HG03108 (cell line): Measurements from ENCODE around the gene CD164L2.
A peak's percentile ranks its signal among the peaks of the same experiment; 100 is the strongest.
"Not testable (repeated sequence)": the region's sequence is repeated elsewhere in the genome, so short reads cannot be mapped to it uniquely, and the experiment has no call there.

Experiments used
- ATAC-seq: cut with Tn5 transposase; IDR thresholded peaks from one replicate; pipeline ENCODE4 v1.9.1; 2021; ENCODE audit warnings: moderate library complexity; ENCODE audit not compliant: unreplicated experiment

Gene CD164L2

GRCh38 chr1:27383039-27383605, at the start of gene CD164L2:
Gene CD164L2 (minus strand): TSS chr1:27383333. CDS start chr1:27383239, 94 bp downstream.
- ATAC-seq, result no peak

DNA sequence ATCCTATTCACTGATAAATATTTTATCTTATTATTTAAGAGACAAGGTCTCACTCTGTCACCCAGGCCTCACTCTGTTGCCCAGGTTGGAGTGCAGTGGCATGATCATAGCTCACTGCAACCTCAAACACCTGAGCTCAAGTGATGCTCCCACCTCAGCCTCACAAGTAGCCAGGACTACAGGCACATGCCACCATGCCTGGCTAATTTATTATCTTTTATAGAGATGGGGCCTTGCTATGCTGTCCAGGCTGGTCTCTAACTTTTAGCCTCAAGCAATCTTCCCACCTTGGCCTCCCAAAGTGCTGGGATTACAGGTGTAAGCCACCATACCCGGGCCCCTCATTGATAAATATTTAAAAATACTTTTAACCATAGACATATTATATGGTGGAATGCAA, 49.6 kb upstream of the CD164L2 start:
- ATAC-seq, result not testable (repeated sequence)

DNA sequence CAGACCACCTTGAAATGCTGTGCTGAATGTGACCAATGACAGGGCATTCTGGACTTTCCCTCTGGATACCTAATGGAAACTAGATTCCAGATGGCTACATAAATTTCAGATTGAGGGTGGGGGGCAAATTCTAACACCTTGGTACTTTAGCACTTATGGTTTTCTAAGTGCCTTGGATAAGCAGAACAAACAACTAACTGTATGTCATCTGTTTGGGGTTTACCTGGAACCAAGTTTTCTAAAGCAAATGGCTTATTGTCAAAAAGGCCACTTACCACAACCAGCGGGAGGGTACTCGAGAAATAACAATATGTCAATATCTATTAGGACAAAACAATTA, 48.4 kb upstream of the CD164L2 start:
- no peak for ATAC-seq

- no peak for ATAC-seq
Measured at GRCh38 chr1:27430903-27431600, 47.9 kb upstream of the CD164L2 start.

GRCh38 chr1:27429029-27429425, 45.9 kb upstream of the CD164L2 start:
- no peak for ATAC-seq

DNA sequence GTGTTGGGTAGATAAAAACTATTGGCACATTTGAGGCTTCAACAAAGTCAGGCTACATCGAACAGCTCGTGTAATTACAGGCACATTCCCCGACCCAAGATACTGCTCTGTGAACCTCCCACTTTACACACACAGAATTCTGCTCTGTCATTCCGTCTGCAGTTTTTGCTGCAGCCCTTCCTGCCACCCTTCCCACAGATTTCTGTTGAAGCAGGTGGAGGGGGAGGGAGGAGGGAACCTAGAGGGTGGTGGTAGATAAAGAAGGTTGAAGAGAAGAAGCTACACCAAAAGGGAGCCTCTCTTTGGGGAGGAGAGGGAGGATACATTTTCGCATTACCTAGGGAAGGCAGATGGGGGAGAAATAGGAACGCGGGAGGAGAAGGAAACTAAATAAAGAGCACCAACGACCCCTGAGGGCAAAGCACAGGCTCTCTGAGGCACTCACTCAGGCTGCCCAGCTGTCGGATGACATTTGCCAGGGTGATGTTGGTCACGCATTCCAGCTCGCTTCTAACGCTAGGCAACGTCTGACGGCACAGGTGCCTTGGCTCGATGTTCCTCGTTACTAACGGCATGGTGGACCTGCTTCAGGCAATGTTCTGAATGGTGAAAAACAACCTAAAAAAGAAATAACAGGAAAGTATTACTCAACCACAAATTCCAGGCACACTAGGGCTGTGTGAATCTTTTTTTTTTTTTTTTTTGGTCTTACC, 45.3 kb upstream of the CD164L2 start:
- ATAC-seq, result no peak

GRCh38 chr1:27427816-27428315, 44.7 kb upstream of the CD164L2 start:
- ATAC-seq, result no peak

DNA sequence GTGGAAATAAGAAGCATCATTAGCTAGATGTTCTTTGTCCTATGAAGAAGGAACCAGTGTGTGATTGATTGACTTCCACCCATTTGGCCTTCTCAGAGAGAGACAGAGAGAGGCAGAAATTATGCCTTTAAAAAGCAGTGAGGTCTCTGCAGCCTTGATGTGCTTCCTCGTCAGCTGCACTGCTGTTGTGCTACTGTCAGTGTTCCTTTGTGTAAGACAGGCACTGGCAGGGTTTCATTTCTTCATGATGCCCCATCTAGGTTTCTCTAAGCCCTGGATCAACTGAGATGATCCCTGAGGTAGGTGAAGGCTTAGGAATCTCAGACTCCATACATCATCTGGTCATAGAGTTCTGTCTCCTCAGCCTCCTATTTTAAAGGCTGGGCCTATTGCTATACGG, 44.2 kb upstream of the CD164L2 start:
- ATAC-seq, result no peak

- ATAC-seq, result no peak
Measured at GRCh38 chr1:27423709-27424108, 40.6 kb upstream of the CD164L2 start.

DNA sequence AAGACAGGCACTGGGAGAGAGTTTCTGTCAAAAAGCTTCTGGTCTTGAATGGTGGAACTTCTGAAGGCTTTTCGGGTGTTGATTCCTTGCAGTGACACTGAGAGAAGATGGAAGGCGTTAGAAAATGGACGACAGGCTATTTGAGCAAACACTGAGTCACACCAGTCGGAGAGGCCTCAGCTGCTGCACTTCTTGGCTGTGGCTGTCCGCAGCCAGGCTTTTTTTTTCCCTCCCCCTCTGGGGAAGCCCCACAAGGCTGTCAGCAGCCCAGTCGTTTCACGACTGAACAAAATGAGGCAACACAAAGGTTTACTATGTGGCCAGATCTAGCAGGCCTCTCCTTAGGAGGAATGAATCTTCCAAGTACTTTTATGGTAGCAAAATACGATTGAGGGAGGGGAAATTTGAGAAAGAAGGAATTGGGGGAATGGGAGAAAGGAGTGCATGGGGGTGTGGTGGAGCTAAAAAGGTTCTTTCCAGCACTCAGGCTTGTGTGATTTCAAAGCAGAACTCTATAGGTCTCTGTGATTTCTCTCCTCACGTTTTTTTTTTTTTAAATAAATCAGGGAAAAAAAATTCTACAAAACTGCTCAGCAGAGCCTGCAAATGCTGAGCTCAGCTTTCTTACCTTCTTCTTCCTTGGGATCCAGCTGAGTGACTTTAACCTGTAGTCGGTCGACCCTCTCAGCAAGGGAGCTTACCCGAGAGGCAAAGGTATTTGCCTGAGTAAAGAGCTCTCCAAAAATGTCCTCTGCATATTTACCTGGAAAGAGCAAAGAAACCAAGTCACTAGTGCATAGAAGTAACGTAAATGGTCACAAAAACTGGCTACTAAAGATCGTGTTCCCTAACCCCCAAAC, 35.4 kb upstream of the CD164L2 start:
- ATAC-seq, result peak; percentile 58

DNA sequence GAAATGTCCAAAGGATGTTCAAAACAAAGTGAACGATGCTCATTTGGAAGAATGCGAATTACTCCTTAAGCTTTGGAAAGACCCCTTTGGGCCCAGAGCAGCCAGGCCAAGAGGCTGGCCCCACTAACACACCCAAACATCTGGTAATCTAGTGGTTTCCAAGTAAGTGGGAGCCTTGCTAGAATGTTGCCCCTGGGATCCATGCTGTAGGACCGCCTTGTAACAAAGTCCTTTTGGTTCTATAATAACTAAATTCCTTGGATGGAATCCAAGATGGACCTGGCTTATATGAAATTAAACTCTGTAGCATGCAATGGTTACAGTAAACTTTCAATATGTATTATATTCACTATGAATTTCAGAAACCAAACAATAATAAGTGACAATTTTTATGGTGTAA, 34.6 kb upstream of the CD164L2 start:
- no peak for ATAC-seq

- ATAC-seq, result no peak
Measured at GRCh38 chr1:27416387-27417111, 33.4 kb upstream of the CD164L2 start.

DNA sequence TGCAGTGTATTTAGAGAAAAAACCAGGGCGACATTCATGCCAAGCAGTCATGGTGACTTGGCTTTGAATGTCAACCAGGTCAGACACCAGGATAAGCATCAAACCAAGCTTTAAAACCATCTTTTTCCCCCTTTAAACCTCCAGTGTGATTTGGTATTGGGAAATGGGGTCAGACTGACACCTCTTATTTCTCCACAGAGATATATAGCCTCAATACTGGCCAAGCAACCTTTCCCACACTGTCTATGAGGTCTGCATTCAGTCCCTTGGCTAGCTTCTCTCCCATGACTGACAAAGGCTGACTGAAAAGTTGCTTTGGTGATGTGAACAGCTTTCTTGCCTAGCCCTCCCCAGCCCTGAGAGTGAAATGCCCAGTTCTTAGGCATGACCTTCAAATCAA, 31.0 kb upstream of the CD164L2 start:
- no peak for ATAC-seq

- ATAC-seq, result no peak
Measured at GRCh38 chr1:27413004-27413403, 29.9 kb upstream of the CD164L2 start.

- no peak for ATAC-seq
Measured at GRCh38 chr1:27412502-27412901, 29.4 kb upstream of the CD164L2 start.

DNA sequence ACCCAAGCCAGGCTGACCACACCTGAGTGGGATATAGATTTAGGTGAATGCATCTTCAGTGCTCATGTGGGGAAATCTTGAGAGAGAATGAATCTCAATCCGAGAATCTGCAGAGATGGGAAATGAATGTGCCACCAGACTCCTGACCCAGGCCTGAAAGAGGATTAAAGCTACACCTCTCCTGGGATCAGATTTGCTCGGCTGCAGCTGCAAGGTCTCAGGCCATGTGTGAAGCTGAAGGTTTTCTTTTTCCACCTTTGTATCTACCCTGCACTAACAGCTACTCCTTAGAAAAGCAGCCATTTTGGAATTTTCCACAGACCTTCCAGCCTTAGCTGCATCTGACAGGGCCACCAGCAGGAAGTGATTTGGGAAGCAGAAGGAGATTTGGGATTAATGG, 27.6 kb upstream of the CD164L2 start:
- ATAC-seq, result no peak

- ATAC-seq, result no peak
Measured at GRCh38 chr1:27409669-27410068, 26.5 kb upstream of the CD164L2 start.

- no peak for ATAC-seq
Measured at GRCh38 chr1:27408151-27408550, 25.0 kb upstream of the CD164L2 start.

DNA sequence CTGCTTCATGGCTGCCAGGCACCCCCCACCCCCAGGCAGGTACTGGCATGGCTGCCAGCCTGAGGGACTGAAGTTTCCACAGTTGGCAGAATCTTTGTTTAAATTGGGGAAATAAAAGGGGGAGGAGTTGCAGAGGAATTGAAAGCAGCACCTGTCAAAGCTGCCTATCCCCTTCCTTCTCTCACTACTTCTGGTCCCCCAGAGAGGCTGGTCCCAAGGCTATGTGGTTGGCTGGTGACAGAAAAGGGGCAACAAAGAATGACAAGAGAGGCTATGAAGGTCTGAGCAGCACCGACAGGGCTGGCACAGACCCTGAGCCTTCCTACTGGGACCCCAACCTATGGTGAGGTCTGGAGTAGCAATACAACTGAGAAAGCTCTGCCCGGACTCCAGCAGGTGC, 23.7 kb upstream of the CD164L2 start:
- ATAC-seq, result not testable (repeated sequence)

GRCh38 chr1:27406362-27406680, 23.2 kb upstream of the CD164L2 start:
- no peak for ATAC-seq
